8988T (cell line): ENCODE data around the gene SIX2.
A peak's percentile ranks its signal among the peaks of the same experiment; 100 is the strongest.
"Not testable (repeated sequence)": the region's sequence is repeated elsewhere in the genome, so short reads cannot be mapped to it uniquely, and the experiment has no call there.

Experiments
- DNase-seq: peaks from one replicate; pipeline ENCODE4 v3.0.0; 2011

SIX2 gene

DNA sequence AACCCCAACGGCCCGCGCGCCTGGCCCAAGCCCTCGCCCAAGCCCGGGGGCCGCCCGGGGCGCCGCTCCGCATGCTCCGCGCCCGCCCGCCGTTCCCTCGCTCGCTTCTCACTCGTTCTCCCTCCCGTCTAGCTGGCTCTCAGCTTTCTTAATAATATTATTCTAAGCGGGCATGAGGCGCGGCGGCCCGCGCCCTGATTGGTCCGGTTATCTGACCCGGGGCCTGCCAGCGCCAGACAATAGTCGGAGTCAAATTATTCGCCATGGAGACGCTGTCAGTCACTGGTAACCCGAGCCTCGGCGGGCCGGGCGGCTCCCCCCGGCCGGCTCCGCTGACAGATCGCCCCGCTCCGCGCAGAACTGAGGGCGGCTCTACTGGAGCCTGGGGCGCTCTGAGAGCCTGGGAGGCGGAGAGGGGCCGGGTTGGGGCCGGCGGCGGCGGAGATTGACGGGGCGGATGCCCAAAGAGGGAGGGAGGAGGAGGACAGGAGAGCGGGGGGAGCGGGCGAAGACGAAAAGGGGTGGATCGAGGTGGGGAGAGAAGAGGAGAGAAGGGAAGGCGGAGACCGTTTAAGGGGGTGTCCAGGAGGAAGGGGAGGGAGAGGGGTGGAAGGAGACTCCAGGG lies at the start of gene SIX2:
Gene SIX2, minus strand, starts transcription at position 150 of the 625 bp plus-strand sequence. CDS start 342 bp downstream, outside the sequence.
- peak; percentile 97 for DNase-seq

GRCh38 chr2:45055162-45055605 lies 45.9 kb upstream of the SIX2 start:
- DNase-seq: no peak

DNA sequence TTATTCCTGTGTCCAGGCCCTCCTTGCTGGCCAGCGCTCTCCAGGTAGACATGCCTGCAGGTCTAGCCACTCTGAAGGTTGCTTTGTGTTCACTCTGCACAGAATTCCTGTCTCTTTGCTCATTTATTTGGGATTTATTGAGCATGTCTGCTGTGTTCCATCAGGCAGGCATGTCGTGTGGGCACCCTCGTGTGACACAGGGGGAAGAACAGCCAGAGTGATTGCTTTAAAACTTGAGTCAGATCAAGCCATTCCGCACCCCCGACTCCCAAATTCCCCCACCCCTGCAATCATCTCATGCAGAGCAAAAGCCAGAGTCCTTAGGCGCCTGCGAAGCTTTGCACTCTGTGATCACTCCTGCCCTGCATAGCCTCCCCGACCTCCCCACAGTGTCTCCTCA lies 44.7 kb upstream of the SIX2 start:
- DNase-seq: no peak

DNA sequence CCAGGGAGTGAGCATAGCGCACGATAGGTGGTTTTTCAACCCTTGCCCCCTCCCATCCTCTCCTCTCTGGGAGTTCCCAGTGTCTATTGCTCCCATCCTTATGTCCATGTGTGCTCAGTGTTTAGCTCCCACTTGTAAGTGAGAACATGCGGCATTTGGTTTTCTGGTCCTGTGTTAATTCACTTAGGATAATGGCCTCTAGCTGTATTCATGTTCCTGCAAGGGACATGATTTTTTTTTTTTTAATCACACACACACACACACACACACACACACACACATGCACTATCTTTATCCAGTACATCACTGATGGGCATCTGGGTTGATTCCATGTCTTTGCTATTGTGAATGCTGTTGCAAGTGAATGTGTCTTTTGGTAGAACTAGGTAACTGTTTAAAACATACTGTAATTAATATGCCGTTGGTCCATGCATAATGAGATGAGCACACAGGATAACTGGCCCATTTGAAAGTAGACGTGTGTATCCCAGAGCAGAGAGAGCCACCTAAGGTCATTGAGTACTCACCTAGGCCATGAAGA lies 43.2 kb upstream of the SIX2 start:
- DNase-seq: no peak

GRCh38 chr2:45049569-45050336 lies 40.5 kb upstream of the SIX2 start:
- no peak for DNase-seq

DNA sequence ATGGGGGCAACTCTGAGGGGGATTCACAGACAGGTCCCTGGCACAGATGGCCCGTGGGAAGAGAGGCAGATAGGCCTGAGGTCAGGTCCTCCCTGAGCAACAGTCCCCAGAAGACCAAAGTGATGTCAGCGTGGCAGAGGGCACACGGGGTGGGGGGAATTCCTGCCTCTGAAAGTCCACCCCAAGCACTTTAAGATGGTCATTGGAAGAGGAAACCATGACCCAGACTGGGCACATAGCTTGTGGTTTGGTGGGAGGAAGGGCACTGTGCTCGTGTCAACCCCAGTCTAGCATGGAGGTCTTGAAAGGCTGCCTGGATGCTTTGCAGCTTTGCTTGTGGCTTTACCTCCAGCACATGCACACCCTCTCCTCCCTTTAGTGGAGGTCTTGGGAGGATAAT lies 38.0 kb upstream of the SIX2 start:
- no peak for DNase-seq

GRCh38 chr2:45046786-45047185 lies 37.5 kb upstream of the SIX2 start:
- DNase-seq: no peak

GRCh38 chr2:45045706-45046105 lies 36.5 kb upstream of the SIX2 start:
- no peak for DNase-seq

GRCh38 chr2:45044916-45045315 lies 35.7 kb upstream of the SIX2 start:
- DNase-seq: no peak

- no peak for DNase-seq
Observed at GRCh38 chr2:45043174-45043573, 33.9 kb upstream of the SIX2 start.

DNA sequence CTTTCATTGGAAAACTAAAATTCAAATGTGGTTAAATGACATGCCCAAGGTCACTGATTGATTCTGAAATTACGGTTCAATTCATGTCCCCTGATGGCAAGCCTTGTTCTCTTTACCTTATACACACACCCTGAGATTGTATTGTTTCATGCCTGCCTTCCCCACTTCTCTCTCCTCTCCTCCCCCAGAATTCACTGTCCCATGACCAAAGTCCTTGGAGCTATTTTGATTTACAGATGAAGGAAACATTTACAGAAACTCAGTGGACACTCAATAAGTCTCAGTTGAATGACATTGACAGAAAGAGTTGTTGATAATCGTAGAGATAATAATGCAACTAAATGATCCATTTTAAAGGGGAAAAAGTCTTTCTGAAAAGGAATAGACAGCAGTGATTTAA lies 33.1 kb upstream of the SIX2 start:
- DNase-seq: no peak

- DNase-seq: no peak
Observed at GRCh38 chr2:45040786-45041185, 31.5 kb upstream of the SIX2 start.

- DNase-seq: not testable (repeated sequence)
Observed at GRCh38 chr2:45039804-45040203, 30.6 kb upstream of the SIX2 start.

DNA sequence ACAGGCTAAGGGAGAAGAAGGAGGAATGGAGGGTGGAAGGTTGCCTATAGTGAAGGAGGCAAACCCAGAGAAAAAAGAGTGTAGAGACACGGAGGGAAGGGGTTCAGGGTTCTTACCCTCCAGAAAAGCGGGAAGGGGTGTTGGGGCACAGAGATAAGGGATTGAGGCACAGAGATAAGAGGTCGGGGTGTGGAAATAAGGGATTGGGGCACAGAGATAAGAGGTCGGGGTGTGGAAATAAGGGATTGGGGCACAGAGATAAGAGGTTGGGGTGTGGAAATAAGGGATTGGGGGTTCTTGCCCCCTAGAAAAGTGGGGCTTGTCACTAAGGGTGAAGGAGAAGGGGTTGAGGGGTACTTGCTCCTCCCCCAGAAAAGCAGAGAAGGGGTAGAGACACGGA lies 29.6 kb upstream of the SIX2 start:
- not testable (repeated sequence) for DNase-seq

- no peak for DNase-seq
Observed at GRCh38 chr2:45033302-45033701, 24.1 kb upstream of the SIX2 start.

DNA sequence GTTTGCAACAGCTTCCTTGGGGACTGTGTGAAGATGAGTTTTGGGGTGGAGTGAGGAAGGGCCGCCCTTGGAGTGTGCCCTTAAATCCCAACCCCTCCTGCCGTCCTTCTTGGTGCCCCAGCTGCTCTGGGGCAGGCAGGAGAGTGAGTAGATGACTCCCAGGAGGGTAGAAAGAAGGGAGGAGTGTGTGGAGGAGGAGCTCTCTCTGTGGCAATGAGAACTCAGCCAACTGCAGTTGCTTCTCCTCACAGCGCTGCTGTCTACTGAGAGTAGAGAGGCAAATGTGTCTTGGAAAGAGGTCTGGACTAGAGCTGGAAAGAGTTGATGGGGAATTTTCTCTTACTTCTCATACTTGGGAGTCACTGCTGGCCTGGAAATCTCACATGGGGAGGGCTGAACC lies 21.8 kb upstream of the SIX2 start:
- DNase-seq: no peak

GRCh38 chr2:45030553-45030952 lies 21.3 kb upstream of the SIX2 start:
- DNase-seq: no peak

DNA sequence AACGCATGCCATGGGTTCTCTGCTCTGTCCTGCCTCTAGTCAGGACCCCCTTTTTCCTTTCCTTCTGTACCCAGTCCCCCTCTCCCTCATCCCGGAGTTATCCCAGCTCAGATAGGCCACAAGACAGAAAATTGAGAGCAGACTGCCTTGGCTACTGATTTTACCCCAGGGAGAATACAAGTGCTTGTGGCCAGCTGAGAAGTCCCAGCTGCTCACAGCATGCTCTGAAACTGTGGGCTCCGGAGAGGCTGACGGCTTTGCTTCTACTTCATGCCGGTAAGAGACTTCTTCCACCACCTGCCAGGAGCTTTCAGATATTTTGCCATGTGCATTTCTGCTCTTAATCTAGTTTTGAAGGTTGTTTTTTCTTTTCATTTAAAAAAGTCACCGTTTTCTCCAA lies 20.0 kb upstream of the SIX2 start:
- no peak for DNase-seq

DNA sequence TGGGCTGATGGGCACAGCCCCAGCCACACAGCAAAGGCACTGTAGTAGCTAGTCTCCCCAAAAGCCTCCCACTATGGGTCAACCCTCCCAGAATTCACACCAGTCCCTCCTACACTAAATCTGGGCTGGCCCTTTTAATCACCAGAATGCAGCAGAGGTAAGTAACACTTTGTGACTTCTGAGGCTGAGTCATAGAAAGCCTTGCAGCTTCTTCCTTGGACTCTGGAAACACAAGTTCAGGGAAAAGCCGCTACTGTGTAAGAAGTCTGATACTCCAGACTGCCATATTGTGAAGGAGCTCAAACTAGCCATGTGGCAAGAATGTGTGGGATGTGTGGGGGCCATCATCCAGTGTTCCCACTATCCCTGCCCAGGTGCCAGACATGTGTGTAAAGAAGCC lies 19.0 kb upstream of the SIX2 start:
- DNase-seq: no peak

- DNase-seq: no peak
Observed at GRCh38 chr2:45026924-45027450, 17.7 kb upstream of the SIX2 start.

- no peak for DNase-seq
Observed at GRCh38 chr2:45024600-45025291, 15.5 kb upstream of the SIX2 start.

GRCh38 chr2:45024097-45024496 lies 14.8 kb upstream of the SIX2 start:
- DNase-seq: no peak

DNA sequence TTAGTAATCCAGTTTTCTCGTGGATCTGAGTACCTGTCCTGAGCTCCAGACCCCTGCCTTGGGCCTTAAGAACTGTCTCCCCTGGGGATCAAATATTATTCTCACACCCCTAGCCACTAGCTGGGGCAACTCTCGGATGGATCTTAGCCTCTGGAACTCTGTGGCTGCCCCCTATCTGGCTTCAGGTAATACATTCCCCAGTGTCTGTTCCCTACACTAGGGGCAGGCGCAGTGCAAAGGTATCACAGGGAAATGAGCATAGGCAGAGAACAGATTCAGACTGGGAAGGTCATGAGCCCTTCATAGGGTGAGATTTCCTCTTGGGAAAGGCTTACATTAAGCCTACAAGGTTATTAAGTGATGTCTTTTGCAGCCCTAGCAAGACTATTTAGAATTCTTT lies 11.2 kb upstream of the SIX2 start:
- no peak for DNase-seq

- no peak for DNase-seq
Observed at GRCh38 chr2:45018023-45018422, 8.8 kb upstream of the SIX2 start.
